K562 (cell line): ENCODE results near the gene JUP. TPM values are rescaled to one million over a fixed set of nuclear protein-coding genes. Genes with fewer than 3 reads are reported as not detected.

Experiments used
- ATAC-seq: fragments of 200-7000 bp; cut with Tn5 transposase; 3 replicates; pipeline ENCODE4 v1.9.1; 2020; ENCODE audit warnings: moderate library complexity
- BruUV-seq: library from RNA; stranded (reverse); fragments of 400-500 nt; replicated peaks from 2 replicates; lab custom pipeline; 2021; lab: Mats Ljungman, UMichigan
- CTCF ChIA-PET: fragments of 300-600 bp; formaldehyde crosslinking; extraction: SDS; loops from one replicate; lab custom pipeline; 2021; ENCODE audit warnings: low intra/inter-chr PET ratio; lab: Yijun Ruan, JAX
- POLR2A ChIA-PET: fragments of 300-600, 350-650 bp; sonication (Branson Sonifier 250); formaldehyde crosslinking; extraction: SDS; loops from one replicate; lab custom pipeline; 2021; ENCODE audit warnings: antibody characterized with exemption, inconsistent platforms; lab: Yijun Ruan, JAX
- DNase-seq, 4 experiments: peaks; one replicate each; pipeline versions ENCODE4 v3.0.0 to v3.0.0-alpha.2; 2011 to 2018; ENCODE audit warnings: low spot score in 3 of 4, mixed read lengths in 3 of 4; ENCODE audit errors: extremely low read depth in 1 of 4
- FAIRE-seq: peaks from 2 replicates; lab custom pipeline; 2011; peaks lifted over from hg19 to GRCh38; lab: Jason Lieb, UNC
- H2AFZ ChIP-seq: 2 replicates; pipeline ENCODE4 v1.6.0; 2011; ENCODE audit warnings: low read depth, low read length, control low read depth, inconsistent platforms
- H3K27ac ChIP-seq: fragments of 200-600 bp; 3 replicates; pipeline ENCODE4 v1.8.0; 2011; ENCODE audit warnings: low read depth, mild to moderate bottlenecking, control low read depth, inconsistent platforms, low read length, moderate library complexity, mixed read lengths; ENCODE audit errors: extremely low read depth
- H3K27me3 ChIP-seq, 2 experiments: fragments of 300-600 bp in 1 of 2; 2 replicates in 1 of 2; 3 replicates in 1 of 2; pipeline versions ENCODE4 v1.6.0 to v1.8.0; 2011; ENCODE audit warnings: inconsistent platforms in 2 of 2, low read length in 2 of 2, mild to moderate bottlenecking in 1 of 2, mixed read lengths in 1 of 2, moderate library complexity in 1 of 2; ENCODE audit not compliant: control insufficient read depth in 2 of 2, insufficient read depth in 2 of 2
- H3K36me3 ChIP-seq: fragments of 300-600 bp; 3 replicates; pipeline ENCODE4 v1.8.0; 2011; ENCODE audit warnings: mild to moderate bottlenecking, low read length, inconsistent platforms; ENCODE audit not compliant: control insufficient read depth, insufficient read depth
- H3K4me1 ChIP-seq, 2 experiments: fragments of 200-600 bp in 1 of 2; replicated peaks in 1 of 2; 2 replicates in 1 of 2; 3 replicates in 1 of 2; pipeline versions ENCODE4 v1.5.1 to v1.8.0; 2011; ENCODE audit warnings: inconsistent platforms in 2 of 2, low read length in 2 of 2, mild to moderate bottlenecking in 1 of 2, mixed read lengths in 1 of 2, moderate library complexity in 1 of 2; ENCODE audit not compliant: control insufficient read depth in 2 of 2, insufficient read depth in 2 of 2
- H3K4me2 ChIP-seq: 2 replicates; pipeline ENCODE4 v1.6.1; 2011; ENCODE audit warnings: low read length, control low read depth, inconsistent platforms, mixed read lengths; ENCODE audit not compliant: insufficient read depth
- H3K4me3 ChIP-seq: fragments of 200-600 bp; sonication (generic), shearing (Covaris generic); 2 replicates; pipeline ENCODE4 v1.5.1; 2016; ENCODE audit warnings: control low read depth, inconsistent platforms
- H3K79me2 ChIP-seq: fragments of 200-600 bp; 3 replicates; pipeline ENCODE4 v1.8.0; 2011; ENCODE audit warnings: low read length, inconsistent platforms; ENCODE audit not compliant: control insufficient read depth, insufficient read depth
- H3K9ac ChIP-seq, 2 experiments: 2 replicates each; pipeline versions ENCODE4 v1.6.0 to v1.6.1; 2011; ENCODE audit warnings: low read depth in 2 of 2, low read length in 2 of 2, control low read depth in 1 of 2, inconsistent platforms in 1 of 2, mild to moderate bottlenecking in 1 of 2, mixed read lengths in 1 of 2; ENCODE audit not compliant: insufficient read depth in 1 of 2
- H3K9me1 ChIP-seq: one replicate; pipeline ENCODE4 v1.6.0; 2011; ENCODE audit warnings: inconsistent platforms, mild to moderate bottlenecking, low read length, moderate library complexity; ENCODE audit not compliant: control insufficient read depth, insufficient read depth
- H3K9me3 ChIP-seq: replicated peaks from 2 replicates; pipeline ENCODE4 v1.5.1; 2011; ENCODE audit warnings: low read depth, low read length, inconsistent platforms; ENCODE audit not compliant: control insufficient read depth, insufficient read depth
- H4K20me1 ChIP-seq: replicated peaks from 2 replicates; pipeline ENCODE4 v1.6.1; 2011; ENCODE audit warnings: low read length, inconsistent platforms, mixed read lengths; ENCODE audit not compliant: control insufficient read depth, insufficient read depth
- HDAC2 ChIP-seq: fragments of 450-650 bp; IDR thresholded peaks from 2 replicates; pipeline ENCODE4 v1.6.1; 2016; ENCODE audit warnings: mild to moderate bottlenecking
- TFAM ChIP-seq: fragments of 250-450 bp; sonication (Bioruptor Pico); conservative IDR thresholded peaks from 2 replicates; pipeline ENCODE4 v1.5.0; 2021; ENCODE audit warnings: mild to moderate bottlenecking, moderate library complexity
- WHSC1 ChIP-seq: IDR thresholded peaks from one replicate; pipeline ENCODE4 v1.6.1; 2012; ENCODE audit warnings: low read length, control low read depth, inconsistent platforms
- WGBS: fragments of 100-300 bp; shearing (Covaris generic); methylation state at CpG from one replicate; pipeline ENCODE4 v1.1.6; 2016; ENCODE audit warnings: low coverage, mixed read lengths; ENCODE audit not compliant: insufficient coverage; ENCODE audit errors: missing lambda C conversion rate; 5-methylcytosine and 5-hydroxymethylcytosine counted together
- in situ Hi-C: fragments of 300-500 bp; cut with MboI; formaldehyde crosslinking; loops from 4 replicates; pipeline ENCODE4 v1.15.0; 2018; ENCODE audit warnings: inconsistent platforms, mixed read lengths
- intact Hi-C: fragments of 100-400 bp; cut with micrococcal nuclease; formaldehyde crosslinking; loops from 2 replicates; pipeline ENCODE4 v1.14.2; 2022
- polyA plus RNA-seq, 8 experiments: library from polyadenylated mRNA; depleted of rRNA in 4 of 8; stranded (reverse) in 5 of 8; unstranded in 3 of 8; fragments of >200 nt; fragmentation: Nextera tagmentation in 2 of 8; fragmentation: Illumina TruSeq in 1 of 8; extraction: Ambion mirVana in 2 of 8; extraction: Trizol in 1 of 8; gene quantifications; 2 replicates each; pipeline versions ENCODE4 v1.2.1 to v1.2.3, GENCODE V29; 2011 to 2014; ENCODE audit warnings: inconsistent platforms in 1 of 8, missing spikeins in 1 of 8
- total RNA-seq, 7 experiments: library from RNA; depleted of rRNA in 6 of 7; stranded (reverse); fragments of >200 nt in 6 of 7; fragmentation: Illumina TruSeq in 2 of 7; extraction: Trizol in 2 of 7; gene quantifications; 2 replicates each; pipeline versions ENCODE4 v1.2.1 to v1.2.3, GENCODE V29; 2011 to 2021; ENCODE audit warnings: low replicate concordance in 1 of 7

The JUP gene
- total and polyA plus RNA-seq, 9 of the 15 experiments (the other 6 are each of a cell fraction or from before 2014, with no cell fraction given) = 6.4 to 177 (median 31.2) TPM

GRCh38 chr17:41810659-41811548 lies 24.4 kb upstream of the JUP start:
- intact Hi-C loops (no loop called here), in situ Hi-C loops (no loop called here)
- peak overlapping the region; percentile 54 to 91; a peak in 3 of 4 replicates for H3K9ac ChIP-seq
- H3K4me3 ChIP-seq = peak overlapping the region; percentile 52
- no peaks in the 10 kb centered on the region for H3K36me3 ChIP-seq
- 0 out of 3 replicates have a peak overlapping the region, but pooled peaks have one; percentile 22 for H3K27ac ChIP-seq
- peak in 2 of 4 experiments; percentile 28 to 39 for DNase-seq
- H3K4me2 ChIP-seq = peak overlapping the region; percentile 66
- no peak for FAIRE-seq
- H3K9me1 ChIP-seq = no peaks in the 10 kb centered on the region
- BruUV-seq = no TSS peak
- ATAC-seq = no peak
- H3K9me3 ChIP-seq = no peaks in the 10 kb centered on the region
- TF ChIP-seq TFAM (CRISPR knock-in tag) = no peak
- no peak for TF ChIP-seq HDAC2
- no peak for TF ChIP-seq WHSC1
- TF ChIP-seq, all 486 proteins: peak for 0
- H4K20me1 ChIP-seq = no peaks in the 10 kb centered on the region
- ChIA-PET CTCF (interaction anchor here (1.0 kb wide), 1 partner anchor 73 kb away, joined by 3 read pairs; no protein-coding TSS in a partner anchor), POLR2A (interaction anchor here (0.5 to 1.3 kb wide), 7 partner anchors 18 to 296 kb away, joined by 3 to 6 read pairs (median 3); partner anchors contain the start of gene JUP)
- H3K4me1 ChIP-seq = peaks cover 2 to 27% of the 10 kb centered on the region in 2 experiments; a peak in 3 of 5 replicates
- 68% methylated on average over 31 of the region's 58 CpGs for WGBS
- H3K27me3 ChIP-seq = no peaks in the 10 kb centered on the region; a peak in 1 of 5 replicates
- peak overlapping the region; percentile 86 for H2AFZ ChIP-seq
- H3K79me2 ChIP-seq = no peaks in the 10 kb centered on the region
